GM19099 (cell line): ENCODE measurements around the gene ZNF860.

Source experiments
- POLR2A ChIP-seq: IDR thresholded peaks from 3 replicates; pipeline ENCODE4 v1.6.1; 2011; ENCODE audit warnings: low read depth; ENCODE audit not compliant: insufficient read length; ENCODE audit errors: extremely low read depth

Gene ZNF860

DNA sequence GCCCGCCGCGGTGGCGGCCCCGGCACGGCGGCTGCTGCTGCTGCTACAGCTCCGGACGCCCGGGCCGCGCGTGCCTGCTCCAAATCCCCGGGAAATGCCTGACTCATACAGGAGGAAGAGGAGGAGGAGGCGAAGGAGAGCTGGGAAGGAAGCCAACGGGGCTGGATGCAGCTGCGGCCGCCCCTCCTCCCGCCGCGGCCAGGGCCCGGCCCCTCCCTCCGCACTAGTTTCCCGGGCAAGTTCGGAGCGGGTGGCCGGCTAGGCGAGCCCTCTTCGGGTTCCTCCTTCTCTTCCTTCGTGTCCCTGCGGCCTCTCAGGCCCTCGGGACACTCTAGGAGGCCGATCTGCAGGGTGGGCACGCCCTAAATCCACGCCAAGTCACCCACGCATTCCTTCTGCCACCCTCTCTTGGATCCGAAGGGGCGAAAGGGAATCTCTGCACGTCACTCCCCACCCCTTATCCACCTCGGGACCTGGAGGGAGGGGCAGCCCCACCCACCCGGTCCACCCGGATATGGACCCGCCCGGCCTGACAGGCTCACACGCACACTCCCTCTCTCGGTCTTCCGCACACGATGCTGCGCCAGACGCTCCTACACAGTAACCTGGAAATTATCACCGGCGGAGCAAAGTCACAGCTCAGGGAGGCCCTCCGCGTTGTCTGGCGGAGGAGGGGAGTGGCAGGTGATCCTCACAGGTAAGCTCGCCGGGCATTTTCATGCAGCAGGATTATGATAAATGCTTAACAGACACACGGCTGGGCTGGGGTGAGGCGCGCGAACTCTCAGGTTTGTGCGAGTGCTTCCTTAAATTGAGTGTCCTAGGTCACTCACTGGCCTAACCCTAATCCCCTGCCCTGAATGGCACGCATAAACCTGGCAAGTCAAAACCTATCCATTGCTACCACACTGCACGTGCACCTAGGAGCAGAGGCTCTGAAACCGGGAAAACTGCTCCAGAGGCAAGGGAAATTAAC, at the start of gene ZNF860, which contains the start of gene OSBPL10:
Gene ZNF860, plus strand, starts transcription at position 545 of the 976 bp plus-strand sequence. CDS start 7,330 bp downstream, outside the sequence.
Gene OSBPL10, minus strand, starts transcription at position 57 of the 976 bp plus-strand sequence. CDS start 83 bp downstream, outside the sequence.
- no peak for TF ChIP-seq POLR2A

DNA sequence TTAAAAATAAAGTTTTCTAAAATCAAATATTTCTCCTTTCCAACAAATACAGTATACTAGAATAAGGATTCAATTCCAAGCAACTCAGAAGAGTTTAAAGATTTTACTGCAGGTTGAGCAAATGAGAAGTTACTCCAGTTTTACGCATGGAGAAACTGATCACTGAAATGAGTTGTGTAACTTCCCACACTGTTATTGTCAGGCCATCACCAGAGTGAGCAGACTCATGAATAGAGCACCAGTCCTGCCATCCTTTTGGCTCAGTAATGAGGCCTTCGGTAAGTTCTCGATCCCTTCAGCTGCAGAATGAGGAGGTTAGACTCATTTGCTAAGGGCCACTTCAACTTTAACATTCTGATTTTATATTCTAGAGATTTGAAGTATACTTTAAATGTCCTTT, 48.6 kb upstream of the ZNF860 start:
- no peak for TF ChIP-seq POLR2A

DNA sequence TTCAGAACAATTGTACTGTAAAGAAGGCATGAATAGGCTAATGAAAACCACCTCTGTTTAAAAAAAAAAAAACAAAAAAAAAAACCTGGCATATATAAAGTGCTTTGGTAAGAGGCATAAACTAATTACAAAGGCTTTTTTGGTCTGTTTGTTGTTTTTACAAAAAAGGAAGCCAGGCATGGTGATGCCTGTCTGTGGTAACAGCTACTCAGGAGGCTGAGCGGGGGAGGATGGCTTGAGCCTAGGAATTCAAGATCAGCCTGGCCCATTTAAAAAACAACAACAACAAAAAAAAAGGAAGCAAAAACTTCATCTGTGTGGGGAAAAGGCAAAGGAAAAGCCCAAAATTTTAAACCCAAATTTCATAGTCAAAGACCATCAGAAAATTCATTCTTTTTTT, 47.5 kb upstream of the ZNF860 start:
- no peak for TF ChIP-seq POLR2A

DNA sequence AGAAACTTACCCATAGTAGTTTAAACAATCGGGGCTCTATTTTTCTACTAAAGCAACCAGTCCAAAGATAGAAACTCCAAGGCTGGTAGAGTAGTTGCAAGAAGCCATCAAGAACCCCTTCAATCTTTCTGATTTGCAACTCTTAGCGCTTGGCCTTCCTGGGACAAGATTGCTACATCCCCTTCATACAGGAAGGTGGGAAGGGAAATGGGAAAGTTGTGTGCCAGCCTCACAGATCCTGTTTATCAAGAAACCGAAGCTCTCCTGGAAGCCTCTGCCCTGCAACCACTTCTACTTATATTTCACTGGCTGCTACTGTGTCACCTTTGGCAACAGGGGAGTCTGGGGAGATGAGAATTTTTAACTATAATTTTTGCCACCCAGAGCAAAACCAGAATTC, 46.7 kb upstream of the ZNF860 start:
- TF ChIP-seq POLR2A = no peak

DNA sequence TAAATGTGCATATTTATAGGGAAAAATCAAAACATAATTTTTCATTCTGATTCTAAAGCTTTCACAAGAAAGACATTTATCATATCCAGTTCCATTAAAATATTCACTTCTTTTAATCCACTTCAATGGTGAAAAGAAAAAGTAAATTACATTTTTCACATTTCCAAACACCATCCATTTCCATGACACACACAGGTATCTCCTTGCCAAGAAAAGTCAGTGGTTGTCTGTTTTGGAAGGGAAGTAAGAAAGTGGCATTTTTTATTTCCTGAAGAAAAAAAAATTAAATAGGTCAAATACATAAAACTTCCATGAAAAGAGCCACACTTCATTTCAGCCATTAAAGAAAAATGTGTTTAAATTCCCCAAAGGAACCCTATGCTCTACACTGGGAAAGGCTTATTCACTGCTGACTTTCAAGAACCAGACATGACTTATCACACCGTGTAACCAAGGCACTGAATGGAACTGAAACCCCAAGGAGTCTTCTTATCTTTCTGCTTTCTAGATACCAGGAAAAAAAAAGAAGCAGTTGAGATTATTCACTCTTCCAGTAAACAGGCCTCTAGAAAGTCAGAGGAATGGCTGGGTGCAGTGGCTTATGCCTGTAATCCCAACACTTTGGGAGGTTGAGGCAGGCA, 45.0 kb upstream of the ZNF860 start:
- TF ChIP-seq POLR2A = no peak

DNA sequence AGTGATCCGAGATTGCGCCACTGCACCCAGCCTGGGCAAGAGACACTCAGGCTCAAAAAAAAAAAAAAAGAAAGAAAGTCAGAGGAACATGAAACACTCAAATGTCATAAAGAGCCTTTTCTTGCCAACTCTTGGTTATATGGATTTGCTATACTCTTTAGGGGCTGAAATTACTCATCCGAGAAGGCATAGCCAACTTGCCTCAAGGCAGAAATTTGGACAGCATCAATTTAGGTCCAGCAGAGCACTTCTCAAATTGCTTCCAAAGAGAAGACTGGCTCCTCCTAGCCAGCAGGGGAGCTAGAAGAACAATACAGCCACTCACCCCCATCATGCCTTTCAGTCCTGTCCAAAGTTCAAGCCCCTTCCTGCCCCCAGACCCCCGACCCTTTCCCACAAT, 44.3 kb upstream of the ZNF860 start:
- TF ChIP-seq POLR2A = no peak

DNA sequence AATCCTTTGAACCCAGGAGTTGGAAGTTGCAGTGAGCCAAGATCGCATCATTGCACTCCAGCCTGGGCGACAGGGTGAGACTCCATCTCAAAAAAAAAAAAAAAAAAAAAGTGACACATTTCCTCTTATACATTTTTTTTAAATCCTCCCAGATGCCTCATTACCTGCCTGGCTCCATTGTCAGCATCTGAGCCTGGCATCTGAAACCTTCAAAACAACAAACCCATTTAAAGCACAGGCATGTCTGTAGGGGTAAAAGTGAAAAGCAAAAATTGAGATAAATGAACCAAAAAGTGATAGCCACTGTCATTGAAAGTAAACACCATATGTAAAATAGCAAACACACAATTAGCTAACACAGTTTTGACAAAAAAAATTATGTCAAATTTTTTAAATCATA, 39.1 kb upstream of the ZNF860 start:
- no peak for TF ChIP-seq POLR2A

DNA sequence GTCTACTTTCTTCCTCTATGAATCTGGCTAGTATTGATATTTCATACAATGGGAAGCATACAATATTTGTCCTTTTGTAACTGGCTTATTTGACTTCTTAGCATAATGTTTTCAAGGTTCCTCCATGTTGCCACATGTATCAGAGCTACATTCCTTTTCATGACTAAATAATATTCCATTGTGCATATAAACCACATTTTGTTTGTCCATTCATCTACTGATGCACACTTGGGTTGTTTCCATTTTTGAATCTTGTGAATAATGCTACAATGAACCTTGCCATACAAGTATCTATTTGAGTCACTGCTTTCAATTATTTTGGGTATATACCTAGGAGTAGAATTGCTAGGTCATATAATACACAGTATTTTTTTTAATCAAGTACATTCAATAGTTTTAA, 38.5 kb upstream of the ZNF860 start:
- TF ChIP-seq POLR2A = no peak

DNA sequence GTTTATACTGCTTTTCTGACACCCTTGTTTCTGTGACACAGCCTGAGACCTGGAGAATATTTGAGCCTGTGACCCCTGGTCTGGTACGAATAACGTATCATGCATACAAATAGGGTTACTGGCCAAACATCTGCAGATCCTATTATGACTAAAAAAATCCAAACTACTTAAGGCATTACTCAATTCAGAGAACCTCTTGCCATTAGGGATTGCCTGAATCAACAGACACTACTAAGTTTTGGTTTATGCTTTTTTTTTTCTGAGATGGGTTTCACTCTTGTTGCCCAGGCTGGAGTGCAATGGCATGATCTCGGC, 35.9 kb upstream of the ZNF860 start:
- no peak for TF ChIP-seq POLR2A

DNA sequence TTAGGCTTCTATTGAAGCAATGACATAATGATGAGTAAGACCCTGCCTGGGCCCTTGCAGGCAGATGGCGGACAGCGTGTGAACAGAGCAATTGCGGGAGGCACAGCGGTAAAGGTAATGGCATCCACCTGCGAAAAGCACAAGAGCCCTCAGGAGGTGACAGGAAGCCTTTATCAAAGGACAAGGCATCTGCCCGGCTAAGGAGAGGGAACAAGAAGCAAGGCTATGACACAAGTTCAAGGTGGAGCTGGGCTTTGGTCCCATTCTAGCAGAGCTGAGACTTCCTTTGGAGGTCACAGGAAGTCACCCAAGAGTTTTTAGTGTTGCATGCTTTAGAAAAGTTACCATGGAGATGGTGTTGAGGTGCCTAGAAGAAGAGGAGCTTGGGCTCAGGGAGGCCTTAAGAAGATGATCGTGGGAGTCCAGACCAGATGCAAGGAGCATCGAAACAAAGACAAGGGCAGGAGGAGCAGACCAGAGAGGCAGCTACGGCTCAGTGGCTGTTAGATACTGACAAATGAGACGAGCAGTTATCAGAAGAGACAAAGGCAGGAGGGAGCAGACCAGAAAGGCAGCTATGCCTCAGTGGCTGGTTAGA, 35.0 kb upstream of the ZNF860 start:
- TF ChIP-seq POLR2A = no peak

DNA sequence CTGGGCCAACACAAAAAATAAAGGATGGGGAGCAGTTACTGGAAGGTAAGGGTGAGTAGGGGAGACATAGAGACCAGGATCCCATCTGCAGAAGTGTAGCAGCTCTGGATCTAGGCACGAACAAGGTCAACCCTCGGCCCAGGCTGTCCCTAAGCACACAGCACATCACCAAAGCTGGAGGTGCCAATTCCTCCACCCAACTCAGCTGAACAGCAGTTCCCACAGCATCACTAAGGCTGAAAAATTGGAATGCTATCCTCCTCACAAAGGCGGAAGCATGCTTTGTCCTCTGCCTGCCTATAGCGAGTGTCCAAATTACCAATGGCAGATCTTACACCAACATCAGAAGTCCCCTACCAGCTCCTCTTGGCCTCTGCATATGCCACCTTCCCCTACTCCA, 34.4 kb upstream of the ZNF860 start:
- no peak for TF ChIP-seq POLR2A

DNA sequence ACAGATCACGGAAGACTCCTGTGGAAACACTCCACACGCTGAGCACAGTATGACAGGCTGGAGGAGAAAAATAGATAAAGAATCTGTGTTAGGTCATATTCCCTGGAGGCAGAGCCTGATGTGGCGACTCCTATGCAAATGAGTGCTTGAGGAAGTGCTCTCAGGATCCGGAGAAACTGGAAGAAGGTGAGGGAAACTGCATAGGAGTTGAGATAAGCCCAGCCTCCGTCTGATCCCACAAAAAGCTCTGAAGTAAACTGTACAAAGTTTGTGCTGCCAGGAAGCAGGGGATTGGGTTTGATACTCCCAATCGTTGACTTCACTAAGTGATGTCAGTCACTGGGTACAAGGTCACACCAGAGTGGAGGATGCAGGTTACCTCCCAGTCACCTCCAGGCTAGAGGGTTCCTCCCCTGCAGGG, 33.9 kb upstream of the ZNF860 start:
- TF ChIP-seq POLR2A = no peak

DNA sequence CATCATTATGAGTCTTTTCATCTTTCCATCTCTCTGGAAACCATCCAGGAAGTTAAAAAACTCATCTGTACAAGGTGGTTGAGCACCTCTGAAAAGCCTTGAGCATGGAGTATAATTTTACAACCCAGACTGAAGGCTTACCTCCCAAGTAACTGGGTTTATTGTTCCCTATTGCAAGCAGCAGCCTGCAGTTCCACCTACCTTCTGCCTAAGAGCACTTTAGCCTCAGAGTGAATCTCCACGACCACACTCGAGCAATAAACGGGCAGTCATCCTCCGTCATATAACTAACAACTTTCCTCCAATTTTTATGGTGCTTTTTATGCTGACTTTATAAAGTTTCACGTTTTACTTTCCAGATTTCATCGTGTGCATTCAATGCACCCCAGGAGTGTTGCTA, 33.3 kb upstream of the ZNF860 start:
- TF ChIP-seq POLR2A = no peak

DNA sequence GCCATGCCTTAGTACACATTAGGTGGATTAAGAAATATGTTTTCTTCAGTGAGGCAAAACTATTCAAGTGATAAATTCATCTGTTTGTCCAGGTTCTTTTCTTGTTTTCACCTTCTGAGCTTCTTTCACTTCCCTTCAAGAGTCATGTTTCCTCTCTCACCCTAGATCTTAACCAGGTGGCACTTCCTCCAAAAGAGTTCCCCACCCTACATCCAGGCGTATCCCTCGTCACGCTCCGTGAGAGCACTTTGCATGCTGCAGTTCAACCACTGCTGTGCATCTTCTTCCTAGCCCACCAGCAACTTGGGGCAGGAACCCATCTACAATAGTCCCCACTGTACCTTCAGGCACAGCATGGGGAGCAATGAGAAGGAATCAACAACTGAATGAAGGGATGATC, 29.3 kb upstream of the ZNF860 start:
- TF ChIP-seq POLR2A = no peak

DNA sequence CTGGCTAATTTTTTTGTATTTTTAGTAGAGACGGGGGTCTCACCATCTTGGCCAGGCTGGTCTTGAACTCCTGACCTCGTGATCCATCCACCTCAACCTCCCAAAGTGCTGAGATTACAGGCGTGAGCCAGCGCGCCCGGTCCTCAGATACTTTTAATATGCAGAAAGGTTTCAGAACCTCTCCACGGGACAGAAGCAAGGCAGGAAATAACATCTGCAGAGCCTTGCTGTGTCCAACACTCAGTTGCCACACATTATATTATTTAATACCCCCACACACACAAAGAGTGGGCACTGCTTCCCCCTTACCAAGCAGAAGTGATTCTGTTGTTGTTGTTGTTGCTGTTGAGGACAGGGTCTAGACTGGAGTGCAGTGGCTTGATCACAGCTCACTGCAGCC, 28.5 kb upstream of the ZNF860 start:
- TF ChIP-seq POLR2A = no peak

DNA sequence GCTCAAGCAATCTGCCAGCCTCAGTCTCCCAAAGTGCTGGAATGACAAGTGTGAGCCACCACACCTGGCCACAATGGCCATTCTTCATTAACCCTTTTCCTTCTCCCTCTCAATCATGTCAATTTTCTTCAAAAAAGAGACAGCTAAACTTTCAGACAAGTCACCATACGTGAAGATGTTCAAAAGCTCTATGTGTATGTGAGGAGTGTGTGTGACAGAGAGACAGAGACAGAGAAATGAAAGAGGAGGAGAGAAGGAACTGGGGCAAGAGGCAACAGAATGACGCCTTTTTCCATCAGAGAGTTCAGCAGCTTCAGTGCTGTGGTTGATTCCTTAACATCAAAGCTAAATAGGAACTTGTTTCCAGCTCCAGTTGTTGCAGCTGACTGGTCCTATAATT, 27.9 kb upstream of the ZNF860 start:
- TF ChIP-seq POLR2A = no peak
